MM.1S (cell line): ENCODE data around the gene POLR3B.

Source experiments
- DNase-seq: peaks from one replicate; pipeline ENCODE4 v3.0.0-alpha.2; 2015
- H2AFZ ChIP-seq: fragments of 300-600 bp; sonication (generic); 2 replicates; pipeline ENCODE4 v1.6.0; 2016; ENCODE audit warnings: antibody characterized with exemption, low read length
- H3F3A ChIP-seq: fragments of 300-600 bp; sonication (generic); 2 replicates; pipeline ENCODE4 v1.6.1; 2016; ENCODE audit warnings: mild to moderate bottlenecking, antibody characterized with exemption, low read length, moderate library complexity, mixed read lengths; ENCODE audit not compliant: insufficient read depth
- H3K27ac ChIP-seq: fragments of 300-600 bp; sonication (generic); 2 replicates; pipeline ENCODE4 v1.5.1; 2016; ENCODE audit warnings: mild to moderate bottlenecking, low read length
- H3K27me3 ChIP-seq: fragments of 300-600 bp; sonication (generic); replicated peaks from 2 replicates; pipeline ENCODE4 v1.6.0; 2016; ENCODE audit warnings: low read length; ENCODE audit not compliant: insufficient read depth
- H3K36me3 ChIP-seq: fragments of 300-600 bp; sonication (generic); replicated peaks from 2 replicates; pipeline ENCODE4 v1.6.1; 2016; ENCODE audit warnings: mild to moderate bottlenecking, low read length, mixed read lengths; ENCODE audit not compliant: insufficient read depth
- H3K4me1 ChIP-seq: fragments of 300-600 bp; sonication (generic); 2 replicates; pipeline ENCODE4 v1.6.1; 2016; ENCODE audit warnings: low read length, mixed read lengths
- H3K4me2 ChIP-seq: fragments of 300-600 bp; sonication (generic); 2 replicates; pipeline ENCODE4 v1.6.0; 2016; ENCODE audit warnings: low read depth, low read length
- H3K4me3 ChIP-seq: fragments of 300-600 bp; sonication (generic); 2 replicates; pipeline ENCODE4 v1.5.1; 2016; ENCODE audit warnings: low read length, mixed read lengths
- H3K79me2 ChIP-seq: fragments of 300-600 bp; sonication (generic); 2 replicates; pipeline ENCODE4 v1.6.1; 2016; ENCODE audit warnings: mixed run types, low read length, mixed read lengths
- H3K9ac ChIP-seq: fragments of 300-600 bp; sonication (generic); 2 replicates; pipeline ENCODE4 v1.6.1; 2016; ENCODE audit warnings: low read length, mixed read lengths
- H3K9me2 ChIP-seq: fragments of 300-600 bp; sonication (generic); replicated peaks from 2 replicates; pipeline ENCODE4 v1.6.1; 2016; ENCODE audit warnings: mild to moderate bottlenecking, low read length, mixed read lengths; ENCODE audit not compliant: insufficient read depth
- H3K9me3 ChIP-seq: fragments of 300-600 bp; sonication (generic); replicated peaks from 2 replicates; pipeline ENCODE4 v1.6.1; 2016; ENCODE audit warnings: mild to moderate bottlenecking, low read length, mixed read lengths; ENCODE audit not compliant: insufficient read depth
- H4K20me1 ChIP-seq: fragments of 300-600 bp; sonication (generic); 2 replicates; pipeline ENCODE4 v1.6.1; 2016; ENCODE audit warnings: mild to moderate bottlenecking, low read length, moderate library complexity, mixed read lengths; ENCODE audit not compliant: insufficient read depth
- CTCF ChIP-seq: fragments of 300-600 bp; sonication (generic); IDR thresholded peaks from 2 replicates; pipeline ENCODE4 v1.5.1; 2016; ENCODE audit warnings: antibody characterized with exemption, low read length, mixed read lengths
- EZH2 ChIP-seq: fragments of 300-600 bp; sonication (generic); optimal IDR thresholded peaks from 2 replicates; pipeline ENCODE3; 2017; ENCODE audit warnings: low read depth, mild to moderate bottlenecking, antibody characterized with exemption, low read length, mixed read lengths
- EZH2phosphoT487 ChIP-seq: fragments of 300-600 bp; sonication (generic); IDR thresholded peaks from 2 replicates; pipeline ENCODE4 v1.6.1; 2018; ENCODE audit warnings: antibody characterized with exemption, low read length

POLR3B gene

GRCh38 chr12:106445053-106445452, 87.5 kb downstream of the POLR3B start:
- Histone ChIP-seq H3K27ac (no peak overlapping the region), H3K36me3 (no peaks in the 10 kb centered on the region; the same call in 1 of the 2 replicates), H2AFZ (no peak overlapping the region), H3K4me1 (peaks cover 9% of the 10 kb centered on the region), H3K4me2 (no peak overlapping the region), H3F3A (no peaks in the 10 kb centered on the region; the same call in 1 of the 2 replicates), H3K9ac (no peak overlapping the region), H3K9me2 (no peaks in the 10 kb centered on the region), H3K4me3 (no peak overlapping the region), H3K79me2 (no peaks in the 10 kb centered on the region), H4K20me1 (no peaks in the 10 kb centered on the region), H3K9me3 (no peaks in the 10 kb centered on the region), H3K27me3 (no peaks in the 10 kb centered on the region)
- DNase-seq, result no peak
- TF ChIP-seq EZH2phosphoT487 (no peak), CTCF (no peak), EZH2 (no peak)

- Histone ChIP-seq H3K4me2 (no peak overlapping the region), H3K9me2 (no peaks in the 10 kb centered on the region), H3K79me2 (no peaks in the 10 kb centered on the region), H3K4me1 (peaks cover 9% of the 10 kb centered on the region), H4K20me1 (no peaks in the 10 kb centered on the region), H3K27me3 (no peaks in the 10 kb centered on the region), H3K4me3 (no peak overlapping the region), H2AFZ (no peak overlapping the region), H3K27ac (no peak overlapping the region), H3F3A (no peaks in the 10 kb centered on the region; the same call in 1 of the 2 replicates), H3K9me3 (no peaks in the 10 kb centered on the region), H3K9ac (no peak overlapping the region), H3K36me3 (no peaks in the 10 kb centered on the region; the same call in 1 of the 2 replicates)
- TF ChIP-seq EZH2phosphoT487, result no peak
- TF ChIP-seq CTCF, result no peak
- TF ChIP-seq EZH2, result no peak
- DNase-seq, result no peak
Observed at GRCh38 chr12:106445959-106446358, 88.4 kb downstream of the POLR3B start.

- Histone ChIP-seq H3K9me3 (no peaks in the 10 kb centered on the region), H2AFZ (no peak overlapping the region), H3K4me1 (peaks cover 9% of the 10 kb centered on the region), H3K4me3 (no peak overlapping the region), H3K9ac (no peak overlapping the region), H3K27ac (no peak overlapping the region), H3K27me3 (no peaks in the 10 kb centered on the region), H3K36me3 (no peaks in the 10 kb centered on the region), H3K4me2 (no peak overlapping the region), H3K9me2 (no peaks in the 10 kb centered on the region), H3F3A (no peaks in the 10 kb centered on the region; the same call in 1 of the 2 replicates), H3K79me2 (no peaks in the 10 kb centered on the region), H4K20me1 (no peaks in the 10 kb centered on the region)
- TF ChIP-seq CTCF, result no peak
- TF ChIP-seq EZH2phosphoT487, result no peak
- TF ChIP-seq EZH2, result no peak
- DNase-seq, result no peak
Observed at GRCh38 chr12:106446419-106447092, 89.0 kb downstream of the POLR3B start.
